Omental fat pad (tissue), 4 donors: Measurements from ENCODE around the gene LZTR1. TPM values are rescaled to one million over a fixed set of nuclear protein-coding genes. Genes with fewer than 3 reads are reported as not detected.
"Not testable (repeated sequence)": the region's sequence is repeated elsewhere in the genome, so short reads cannot be mapped to it uniquely, and the experiment has no call there.

ENCODE experiments used
- ATAC-seq: fragments of 150-250 bp; one replicate; pipeline ENCODE4 v1.9.1; 2016; ENCODE audit warnings: mild to moderate bottlenecking, moderate library complexity; ENCODE audit not compliant: low FRiP score
- DNase-seq: peaks from one replicate; pipeline ENCODE4 v3.0.0-alpha.2; 2019; ENCODE audit warnings: low spot score
- total RNA-seq, 4 donors: library from RNA; depleted of rRNA; stranded (reverse); fragments of >200 nt; gene quantifications; one replicate each; pipeline ENCODE4 v1.1.0, GENCODE V29; 2016
- TF ChIP-seq, protein P1 (sequence below), 3 donors: fragments of 450-650 bp; IDR thresholded peaks; one replicate each; pipeline ENCODE4 v1.5.1; 2016 to 2017; ENCODE audit warnings: antibody characterized with exemption in 3 of 3, mild to moderate bottlenecking in 3 of 3, moderate library complexity in 2 of 3

Gene LZTR1
- total RNA-seq, 4 donors from 2014 or later = 45.8 to 66.5 (median 56.9) TPM

DNA sequence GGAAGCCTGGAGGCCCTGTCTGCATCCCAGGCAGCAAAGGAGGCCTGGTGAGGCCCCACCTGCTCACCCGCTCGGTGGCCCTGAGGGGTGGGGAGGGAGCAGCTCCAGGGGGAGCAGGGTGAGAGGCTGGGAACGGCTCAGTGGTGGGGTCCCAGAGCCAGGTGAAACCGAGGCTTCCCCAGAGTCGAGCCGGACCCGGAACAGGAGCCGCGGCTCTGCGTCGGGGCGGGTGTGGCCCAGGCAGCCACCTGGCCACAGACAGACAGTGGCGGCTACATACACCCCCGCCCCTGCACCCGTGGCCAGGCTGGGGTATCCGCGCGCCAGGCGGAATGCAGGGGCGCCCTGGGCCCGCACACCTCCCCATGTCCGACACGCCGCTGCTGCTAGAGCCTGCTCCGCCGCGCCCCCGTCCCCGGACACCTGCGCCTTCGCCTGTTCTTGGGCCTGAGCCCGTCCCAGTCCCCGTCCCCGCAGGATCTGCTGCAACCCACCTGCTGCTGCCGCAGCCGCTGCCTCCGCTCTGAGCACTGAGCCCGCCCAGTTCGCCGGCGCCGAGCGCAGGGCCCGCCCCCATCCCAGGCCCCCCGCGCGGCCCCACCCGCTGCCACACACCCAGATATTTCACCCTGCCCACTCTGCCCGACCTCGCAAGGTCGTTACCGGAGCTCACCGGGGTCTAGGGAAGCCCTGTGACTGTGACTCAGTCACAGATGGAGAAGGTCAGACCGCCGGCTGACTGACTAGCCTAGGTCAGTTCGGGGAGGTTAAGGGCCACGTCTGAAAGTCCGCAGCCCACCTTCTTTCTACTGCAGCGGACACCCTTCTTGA is 50.2 kb downstream of the LZTR1 start, which contains the start of gene SLC7A4:
TSS of gene SLC7A4 (minus strand) at position 525 of the 831 bp plus-strand sequence. CDS start 749 bp downstream, outside the sequence.
- DNase-seq (no peak), ATAC-seq (peak; percentile 69)
- TF ChIP-seq, protein P1, sequence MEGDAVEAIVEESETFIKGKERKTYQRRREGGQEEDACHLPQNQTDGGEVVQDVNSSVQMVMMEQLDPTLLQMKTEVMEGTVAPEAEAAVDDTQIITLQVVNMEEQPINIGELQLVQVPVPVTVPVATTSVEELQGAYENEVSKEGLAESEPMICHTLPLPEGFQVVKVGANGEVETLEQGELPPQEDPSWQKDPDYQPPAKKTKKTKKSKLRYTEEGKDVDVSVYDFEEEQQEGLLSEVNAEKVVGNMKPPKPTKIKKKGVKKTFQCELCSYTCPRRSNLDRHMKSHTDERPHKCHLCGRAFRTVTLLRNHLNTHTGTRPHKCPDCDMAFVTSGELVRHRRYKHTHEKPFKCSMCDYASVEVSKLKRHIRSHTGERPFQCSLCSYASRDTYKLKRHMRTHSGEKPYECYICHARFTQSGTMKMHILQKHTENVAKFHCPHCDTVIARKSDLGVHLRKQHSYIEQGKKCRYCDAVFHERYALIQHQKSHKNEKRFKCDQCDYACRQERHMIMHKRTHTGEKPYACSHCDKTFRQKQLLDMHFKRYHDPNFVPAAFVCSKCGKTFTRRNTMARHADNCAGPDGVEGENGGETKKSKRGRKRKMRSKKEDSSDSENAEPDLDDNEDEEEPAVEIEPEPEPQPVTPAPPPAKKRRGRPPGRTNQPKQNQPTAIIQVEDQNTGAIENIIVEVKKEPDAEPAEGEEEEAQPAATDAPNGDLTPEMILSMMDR (IDR thresholded peaks at IDR 0.05) = no peak

DNA sequence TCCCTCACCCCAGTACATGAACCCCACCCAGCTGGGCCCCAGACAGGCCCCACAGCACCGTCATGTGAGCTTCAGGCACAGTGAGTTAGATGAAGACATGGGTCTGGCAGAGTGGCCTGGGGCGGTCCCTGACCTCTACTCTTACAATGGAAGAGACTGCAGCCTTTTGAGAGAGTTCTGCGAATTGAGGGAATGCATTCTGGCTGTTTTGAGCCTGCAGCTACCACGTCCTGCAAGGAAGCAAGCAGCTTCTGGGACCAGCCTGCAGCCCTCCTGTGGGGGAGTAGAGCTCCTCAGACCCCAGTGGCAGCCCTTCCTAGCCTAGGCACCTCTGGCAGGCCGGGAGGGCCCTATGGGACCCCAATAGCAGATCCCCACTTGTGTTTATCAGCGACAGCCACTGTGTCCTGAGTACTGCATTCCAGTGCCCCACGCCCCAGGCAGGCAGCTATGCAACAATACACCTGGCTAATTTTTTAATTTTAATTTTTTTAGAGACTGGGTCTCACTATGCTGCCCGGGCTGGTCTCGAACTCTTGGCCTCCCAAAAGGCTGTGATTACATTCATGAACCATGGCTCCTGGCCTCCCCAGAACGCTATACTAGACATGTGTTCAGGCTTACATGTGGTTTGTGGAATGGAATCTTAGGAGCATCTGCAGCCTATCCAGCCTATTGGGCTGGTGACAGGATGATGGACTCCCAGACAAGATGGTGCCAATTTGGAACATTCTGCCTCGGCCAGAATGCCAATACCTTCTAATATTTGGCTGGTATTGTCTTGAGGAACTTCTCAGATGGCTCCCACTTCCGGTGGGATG is 51.0 kb downstream of the LZTR1 start:
- TF ChIP-seq, protein P1 (IDR thresholded peaks at IDR 0.05) = no peak
- ATAC-seq (peak; percentile 29), DNase-seq (no peak)

DNA sequence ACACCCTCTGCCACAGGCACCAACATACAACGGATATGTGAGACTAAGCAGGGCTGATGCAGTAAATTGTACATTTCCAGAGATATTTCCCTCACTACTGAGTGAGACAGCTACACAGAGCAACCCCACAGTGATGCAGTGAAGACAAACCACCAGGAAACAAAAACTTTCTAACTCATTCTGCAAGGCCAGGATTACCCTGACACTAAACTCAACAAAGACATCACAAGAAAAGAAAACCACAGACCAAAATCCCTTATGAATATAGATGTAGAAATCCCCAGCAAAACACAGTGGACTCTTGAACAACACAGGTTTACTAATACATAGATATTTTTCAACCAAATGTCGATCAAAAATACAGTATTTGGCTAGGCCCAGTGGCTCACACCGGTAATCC is 51.8 kb downstream of the LZTR1 start:
- no peak for ATAC-seq
- no peak for DNase-seq
- TF ChIP-seq, protein P1 (IDR thresholded peaks at IDR 0.05) = no peak

DNA sequence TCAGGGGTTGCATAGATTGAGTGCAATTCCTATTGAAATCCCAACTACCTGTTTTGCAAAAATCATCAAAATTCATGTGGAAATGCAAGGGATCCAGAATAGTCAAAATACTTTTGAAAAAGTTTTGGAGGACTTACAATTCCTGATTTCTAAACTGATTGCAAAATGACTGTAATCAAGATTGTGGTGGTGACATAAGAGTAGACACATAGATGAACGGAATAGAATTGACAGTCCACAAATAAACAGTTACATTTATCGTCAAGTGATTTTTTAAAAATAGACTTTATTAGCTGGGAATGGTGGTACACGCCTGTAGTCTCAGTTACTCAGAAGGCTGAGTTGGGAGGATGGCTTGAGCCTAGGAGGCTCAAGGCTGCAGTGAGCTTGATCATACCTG is 52.9 kb downstream of the LZTR1 start:
- DNase-seq (no peak), ATAC-seq (no peak)
- TF ChIP-seq, protein P1 (IDR thresholded peaks at IDR 0.05) = no peak

DNA sequence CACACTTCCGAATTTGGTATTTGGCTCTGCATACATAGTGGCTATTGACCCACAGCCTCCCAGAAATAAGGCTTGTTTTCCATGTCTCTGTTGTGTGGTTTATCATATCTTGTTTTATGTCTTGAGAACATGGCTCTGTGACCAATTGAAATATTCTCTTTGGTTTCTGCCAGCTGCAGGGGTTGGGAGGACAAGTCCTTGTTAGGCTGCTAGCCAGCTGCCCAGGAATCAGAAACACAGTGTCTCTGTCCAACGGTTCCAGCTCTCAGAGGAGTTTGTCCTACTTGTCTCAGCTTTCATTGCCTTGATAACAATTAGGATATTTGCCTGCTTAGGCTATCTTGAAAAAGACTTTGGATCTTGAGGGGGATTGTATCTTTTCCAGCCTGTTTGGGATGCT is 56.3 kb downstream of the LZTR1 start:
- TF ChIP-seq, protein P1 (IDR thresholded peaks at IDR 0.05) = no peak
- DNase-seq (no peak), ATAC-seq (no peak)

DNA sequence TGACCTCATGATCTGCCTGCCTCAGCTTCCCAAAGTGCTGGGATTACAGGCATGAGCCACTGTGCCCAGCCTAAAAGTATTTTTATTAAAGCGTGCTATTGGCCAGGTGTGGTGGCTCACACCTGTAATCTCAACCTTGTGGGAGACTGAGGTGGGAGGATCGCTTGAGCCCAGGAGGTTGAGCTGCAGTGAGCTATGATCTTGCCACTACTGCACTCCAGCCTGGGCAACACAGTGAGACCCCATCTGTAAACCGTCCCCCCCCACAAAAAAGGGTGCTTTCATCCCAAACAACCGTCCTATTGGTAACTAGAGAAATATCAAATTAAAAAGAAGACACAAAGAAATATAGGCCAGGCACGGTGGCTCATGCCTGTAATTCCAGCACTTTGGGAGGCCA is 57.1 kb downstream of the LZTR1 start:
- not testable (repeated sequence) for DNase-seq

DNA sequence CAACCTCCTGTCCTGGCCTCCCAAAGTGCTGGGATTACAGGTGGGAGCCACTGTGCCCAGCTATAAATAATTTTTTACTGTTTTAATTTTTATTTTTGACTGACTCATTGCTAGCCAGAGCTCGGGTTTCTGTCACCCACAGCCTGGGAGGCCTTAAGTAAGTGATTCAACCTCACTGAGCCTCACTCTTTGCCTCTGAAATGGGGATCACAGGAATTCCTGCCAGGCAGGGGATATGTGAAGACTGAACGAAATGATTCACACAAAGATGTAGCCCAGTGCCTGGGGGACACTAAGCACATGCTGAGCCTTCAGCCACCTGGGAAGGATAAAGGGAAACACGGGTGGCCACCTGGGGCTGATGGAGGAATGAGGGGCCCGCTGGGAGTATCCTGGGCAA is 59.8 kb downstream of the LZTR1 start:
- ATAC-seq (no peak), DNase-seq (no peak)
- TF ChIP-seq, protein P1 (IDR thresholded peaks at IDR 0.05) = no peak

More for the DNA sequence above, 57.1 kb downstream of the LZTR1 start:
- not testable (repeated sequence) for ATAC-seq
